Heart left ventricle (tissue), 13 donors: ENCODE results near the gene EYS.

ENCODE experiments used
- POLR2A ChIP-seq, 2 donors: fragments of 450-650 bp; IDR thresholded peaks; one replicate each; pipeline ENCODE4 v1.6.1; 2017; ENCODE audit warnings: antibody characterized with exemption in 2 of 2, mild to moderate bottlenecking in 2 of 2, moderate library complexity in 2 of 2
- TF ChIP-seq, protein P1 (sequence below), 12 donors: fragments of 200-600 bp; sonication (generic) in 4 of 12; IDR thresholded peaks; one replicate each; pipeline versions ENCODE4 v1.5.0 to v1.8.0; 2018 to 2022; ENCODE audit warnings: antibody characterized with exemption in 12 of 12, mild to moderate bottlenecking in 5 of 12
- donor health status: ischemic (EF 13 %, LVEDD 7.1; RV severe dilation, severe dysfunction).
- donor health status: DM: no; HTN: yes; CAD: no.
- donor health status: DM: no; HTN: no; CAD: no.
- donor health status: ischemic (EF 25% LVEDD 6.9; RV normal size, moderate dysfunction).
- donor health status: ischemic (EF 25% LVEDD 5.7; RV mildly dilated, moderate dysfunction).
- donor health status: ischemic (EF 35%, LVEDD 5.7; RV mildly dilated, moderate dysfunction).
- donor health status: nonischemic (EF 11% LVEDD 7.7; RV severe dilation, severe dysfunction).
- donor health status: DM: yes; HTN: yes; CAD: no.
- donor health status: PGD.
- donor health status: ischemic (EF 29% LVEDD 5.4; RV normal size, mild dysfunction).
- donor health status: nonischemic (EF 23%, LVEDD 6.1; RV moderate dilation, normal function).

DNA sequence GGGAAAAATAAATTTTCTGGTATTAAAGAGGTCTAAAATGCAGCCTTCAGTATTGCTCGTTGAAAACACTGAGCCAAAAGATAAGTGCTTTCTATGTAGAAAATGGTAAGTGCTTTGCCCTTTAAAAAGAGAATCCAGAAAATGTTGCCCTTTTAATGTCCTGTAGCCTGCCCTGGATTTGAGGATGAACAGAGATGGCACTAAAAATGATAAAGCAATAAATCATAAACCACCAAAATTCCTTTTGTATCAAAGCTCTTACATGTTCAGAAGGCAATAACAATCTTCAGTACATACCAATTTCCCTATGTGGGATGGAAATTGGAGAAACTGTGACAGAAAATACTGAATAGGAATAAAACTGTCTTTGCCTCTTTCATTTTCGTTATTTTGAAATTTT lies 1665.7 kb downstream of the EYS start:
- TF ChIP-seq, protein P1, sequence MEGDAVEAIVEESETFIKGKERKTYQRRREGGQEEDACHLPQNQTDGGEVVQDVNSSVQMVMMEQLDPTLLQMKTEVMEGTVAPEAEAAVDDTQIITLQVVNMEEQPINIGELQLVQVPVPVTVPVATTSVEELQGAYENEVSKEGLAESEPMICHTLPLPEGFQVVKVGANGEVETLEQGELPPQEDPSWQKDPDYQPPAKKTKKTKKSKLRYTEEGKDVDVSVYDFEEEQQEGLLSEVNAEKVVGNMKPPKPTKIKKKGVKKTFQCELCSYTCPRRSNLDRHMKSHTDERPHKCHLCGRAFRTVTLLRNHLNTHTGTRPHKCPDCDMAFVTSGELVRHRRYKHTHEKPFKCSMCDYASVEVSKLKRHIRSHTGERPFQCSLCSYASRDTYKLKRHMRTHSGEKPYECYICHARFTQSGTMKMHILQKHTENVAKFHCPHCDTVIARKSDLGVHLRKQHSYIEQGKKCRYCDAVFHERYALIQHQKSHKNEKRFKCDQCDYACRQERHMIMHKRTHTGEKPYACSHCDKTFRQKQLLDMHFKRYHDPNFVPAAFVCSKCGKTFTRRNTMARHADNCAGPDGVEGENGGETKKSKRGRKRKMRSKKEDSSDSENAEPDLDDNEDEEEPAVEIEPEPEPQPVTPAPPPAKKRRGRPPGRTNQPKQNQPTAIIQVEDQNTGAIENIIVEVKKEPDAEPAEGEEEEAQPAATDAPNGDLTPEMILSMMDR (IDR thresholded peaks at IDR 0.05) = no peak
- TF ChIP-seq POLR2A (IDR thresholded peaks at IDR 0.05) = no peak
